ENCODE data around the gene FCN2. TPM values are rescaled to one million over a fixed set of nuclear protein-coding genes. Genes with fewer than 3 reads are reported as not detected.

FCN2 gene
- total RNA-seq, 1 donor from 2014 or later, result not detected

DNA sequence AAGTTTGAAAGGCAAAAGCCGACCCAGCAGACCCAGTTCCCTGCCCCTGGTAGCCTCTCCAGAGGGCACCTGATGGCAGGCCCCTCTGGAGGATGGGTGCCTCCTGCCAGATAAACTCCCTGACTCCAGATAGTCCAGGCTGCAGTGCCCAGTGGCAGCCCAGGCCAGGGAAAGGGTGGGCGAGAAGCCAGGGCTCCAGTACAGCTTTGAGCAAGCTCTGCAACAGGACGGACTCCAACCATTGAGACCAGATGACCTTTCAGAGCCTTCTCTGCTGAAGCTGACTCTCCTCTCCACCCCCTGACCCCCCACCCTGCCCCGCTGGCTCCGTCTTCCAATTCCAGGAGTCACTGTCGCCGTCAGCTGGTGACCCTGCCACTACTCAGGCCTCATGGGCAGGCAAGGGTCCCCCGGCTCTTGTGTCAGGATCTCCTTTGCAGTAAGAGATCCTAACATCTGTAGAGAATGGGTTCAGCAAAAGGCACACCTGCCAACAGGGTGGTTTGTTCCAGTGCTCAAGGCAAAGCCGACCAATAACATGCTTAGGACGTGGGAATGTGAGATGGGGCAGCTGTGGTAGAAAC, 52.6 kb downstream of the FCN2 start:
- H3K36me3 Mint-ChIP-seq (ENCODE audit: unreplicated experiment), result no peaks in the 10 kb centered on the region
- H3K4me1 Mint-ChIP-seq (ENCODE audit: unreplicated experiment), result no peaks in the 10 kb centered on the region
- H3K27me3 Mint-ChIP-seq (ENCODE audit: unreplicated experiment), result peaks cover 50% of the 10 kb centered on the region
- TF ChIP-seq, protein P1, sequence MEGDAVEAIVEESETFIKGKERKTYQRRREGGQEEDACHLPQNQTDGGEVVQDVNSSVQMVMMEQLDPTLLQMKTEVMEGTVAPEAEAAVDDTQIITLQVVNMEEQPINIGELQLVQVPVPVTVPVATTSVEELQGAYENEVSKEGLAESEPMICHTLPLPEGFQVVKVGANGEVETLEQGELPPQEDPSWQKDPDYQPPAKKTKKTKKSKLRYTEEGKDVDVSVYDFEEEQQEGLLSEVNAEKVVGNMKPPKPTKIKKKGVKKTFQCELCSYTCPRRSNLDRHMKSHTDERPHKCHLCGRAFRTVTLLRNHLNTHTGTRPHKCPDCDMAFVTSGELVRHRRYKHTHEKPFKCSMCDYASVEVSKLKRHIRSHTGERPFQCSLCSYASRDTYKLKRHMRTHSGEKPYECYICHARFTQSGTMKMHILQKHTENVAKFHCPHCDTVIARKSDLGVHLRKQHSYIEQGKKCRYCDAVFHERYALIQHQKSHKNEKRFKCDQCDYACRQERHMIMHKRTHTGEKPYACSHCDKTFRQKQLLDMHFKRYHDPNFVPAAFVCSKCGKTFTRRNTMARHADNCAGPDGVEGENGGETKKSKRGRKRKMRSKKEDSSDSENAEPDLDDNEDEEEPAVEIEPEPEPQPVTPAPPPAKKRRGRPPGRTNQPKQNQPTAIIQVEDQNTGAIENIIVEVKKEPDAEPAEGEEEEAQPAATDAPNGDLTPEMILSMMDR (IDR thresholded peaks at IDR 0.05), result no peak
- DNase-seq (ENCODE audit: extremely low spot score, unreplicated experiment), result no peak
- no peak overlapping the region for H3K4me3 Mint-ChIP-seq (ENCODE audit: unreplicated experiment)
- no peaks in the 10 kb centered on the region for H3K9me3 Mint-ChIP-seq (ENCODE audit: unreplicated experiment)
- no peak overlapping the region for H3K27ac Mint-ChIP-seq (ENCODE audit: unreplicated experiment)

DNA sequence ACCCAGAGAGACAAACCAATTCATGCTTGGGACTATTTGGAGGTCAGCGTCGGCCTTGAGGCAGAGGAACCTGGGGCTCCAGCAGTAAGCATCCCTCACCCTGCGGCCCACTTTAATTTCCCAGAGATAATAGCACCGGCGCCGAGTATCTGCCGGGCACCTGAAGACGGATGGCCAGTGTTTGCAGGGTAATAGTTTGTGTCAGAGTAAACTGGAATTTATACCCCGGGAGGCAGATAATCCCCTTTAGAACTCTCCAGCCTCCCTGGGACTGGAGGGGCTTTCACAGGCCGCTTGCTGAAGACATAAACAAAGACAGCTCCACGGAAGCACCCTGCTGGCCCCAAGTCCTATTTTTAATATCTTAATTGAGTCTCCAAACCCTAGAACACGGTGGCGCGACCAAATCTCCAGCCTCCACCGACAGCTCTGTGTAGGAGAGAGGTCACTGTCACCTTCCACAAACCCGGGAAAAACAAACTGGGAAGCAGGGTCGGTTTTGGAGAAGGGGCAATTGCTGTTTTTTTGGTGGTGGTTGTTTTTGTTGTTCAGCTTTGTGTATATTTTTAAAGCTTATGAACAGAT, 54.5 kb downstream of the FCN2 start:
- Mint-ChIP-seq H3K27ac (ENCODE audit: unreplicated experiment) (no peak overlapping the region), H3K4me3 (ENCODE audit: unreplicated experiment) (no peak overlapping the region), H3K4me1 (ENCODE audit: unreplicated experiment) (no peaks in the 10 kb centered on the region), H3K9me3 (ENCODE audit: unreplicated experiment) (no peaks in the 10 kb centered on the region), H3K36me3 (ENCODE audit: unreplicated experiment) (no peaks in the 10 kb centered on the region), H3K27me3 (ENCODE audit: unreplicated experiment) (peaks cover 51% of the 10 kb centered on the region)
- DNase-seq (ENCODE audit: extremely low spot score, unreplicated experiment), result no peak
- TF ChIP-seq, protein P1 (IDR thresholded peaks at IDR 0.05), result no peak

DNA sequence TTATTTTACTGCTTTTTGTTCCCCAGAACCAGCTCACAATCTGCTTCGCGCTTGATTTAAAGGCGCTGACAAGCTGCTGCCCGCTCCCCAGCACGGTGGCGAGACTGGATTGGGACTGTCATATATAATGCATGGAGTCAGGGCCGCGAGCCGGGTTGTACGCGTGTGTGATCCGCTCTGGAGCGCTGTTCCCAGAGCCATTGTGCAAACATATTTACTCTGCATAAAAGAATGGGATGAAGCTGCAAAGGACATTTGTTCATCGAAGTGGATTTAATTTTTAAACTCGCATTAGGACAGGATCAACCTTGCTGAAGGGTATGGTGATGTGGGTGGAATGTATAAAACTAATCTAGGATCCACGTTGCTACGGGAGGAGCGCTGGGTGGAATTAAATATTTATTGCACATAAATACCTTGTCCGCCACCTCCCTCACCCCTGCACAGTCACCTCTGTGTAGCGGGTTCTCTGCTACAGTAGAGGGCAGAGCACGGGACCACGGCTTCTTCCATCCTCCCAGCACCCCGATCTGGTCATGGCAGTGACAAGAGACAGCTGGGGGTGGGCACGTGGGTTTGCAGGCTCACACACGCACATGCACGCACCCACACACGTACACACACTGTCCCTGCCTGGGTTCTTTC, 55.2 kb downstream of the FCN2 start:
- Mint-ChIP-seq H3K9me3 (ENCODE audit: unreplicated experiment) (no peaks in the 10 kb centered on the region), H3K27ac (ENCODE audit: unreplicated experiment) (no peak overlapping the region), H3K4me1 (ENCODE audit: unreplicated experiment) (no peaks in the 10 kb centered on the region), H3K27me3 (ENCODE audit: unreplicated experiment) (peaks cover 51% of the 10 kb centered on the region), H3K36me3 (ENCODE audit: unreplicated experiment) (no peaks in the 10 kb centered on the region), H3K4me3 (ENCODE audit: unreplicated experiment) (no peak overlapping the region)
- DNase-seq (ENCODE audit: extremely low spot score, unreplicated experiment), result no peak
- TF ChIP-seq, protein P1 (IDR thresholded peaks at IDR 0.05), result no peak

DNA sequence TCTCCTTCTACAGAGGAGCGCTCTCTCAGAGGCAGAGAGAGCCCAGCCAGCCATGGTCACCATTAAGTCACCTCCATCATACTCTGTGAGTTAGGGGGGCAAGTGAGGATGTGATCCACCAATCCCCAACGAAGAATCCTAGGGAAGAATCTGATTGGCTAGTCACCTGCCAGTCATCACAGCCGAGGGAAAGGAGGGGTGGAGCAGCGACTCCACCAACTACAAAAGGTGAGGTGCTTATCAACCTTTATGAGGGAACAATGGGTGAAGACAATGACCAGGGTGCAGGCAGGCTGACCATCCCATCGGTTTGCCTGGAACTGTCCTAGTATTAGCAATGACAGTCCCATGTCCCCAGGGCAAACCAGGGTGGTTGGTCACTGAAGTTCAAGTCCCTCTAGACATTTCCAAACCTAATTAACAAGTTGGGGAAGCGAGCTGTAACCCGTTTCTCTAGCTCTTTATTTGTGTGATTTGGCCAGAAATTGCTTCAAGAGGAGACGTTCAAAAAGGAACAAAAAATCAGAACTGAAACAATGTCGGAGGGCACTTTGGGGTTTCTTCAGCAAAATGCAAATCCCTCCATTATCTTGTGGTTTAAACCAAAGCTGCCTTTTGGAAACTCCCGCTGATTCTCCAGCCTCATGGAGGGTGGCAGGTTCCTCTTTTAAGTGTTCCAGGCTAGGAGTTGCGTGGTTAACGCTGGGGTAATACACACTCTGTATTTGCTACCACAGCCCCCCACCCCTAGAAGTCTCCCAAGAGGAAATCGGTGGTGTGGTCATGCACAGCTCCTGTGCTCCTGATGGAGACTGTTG, 55.9 kb downstream of the FCN2 start:
- peaks cover 51% of the 10 kb centered on the region for H3K27me3 Mint-ChIP-seq (ENCODE audit: unreplicated experiment)
- no peak overlapping the region for H3K27ac Mint-ChIP-seq (ENCODE audit: unreplicated experiment)
- H3K4me3 Mint-ChIP-seq (ENCODE audit: unreplicated experiment), result no peak overlapping the region
- no peaks in the 10 kb centered on the region for H3K9me3 Mint-ChIP-seq (ENCODE audit: unreplicated experiment)
- no peak for DNase-seq (ENCODE audit: extremely low spot score, unreplicated experiment)
- TF ChIP-seq, protein P1 (IDR thresholded peaks at IDR 0.05), result no peak
- no peaks in the 10 kb centered on the region for H3K4me1 Mint-ChIP-seq (ENCODE audit: unreplicated experiment)
- no peaks in the 10 kb centered on the region for H3K36me3 Mint-ChIP-seq (ENCODE audit: unreplicated experiment)

Small RNA genes within 50 kb of the gene (microRNA-seq; reads per million reads assigned to microRNA genes)
- gene MIR3689A (ENCODE audit: unreplicated experiment) (not detected), gene MIR3689B (ENCODE audit: unreplicated experiment) (not detected), gene MIR3689C (ENCODE audit: unreplicated experiment) (not detected), gene MIR3689D1 (ENCODE audit: unreplicated experiment) (not detected), gene MIR3689D2 (ENCODE audit: unreplicated experiment) (not detected), gene MIR3689E (ENCODE audit: unreplicated experiment) (not detected), gene MIR3689F (ENCODE audit: unreplicated experiment) (not detected)

Other genes starting within 250 kb of the FCN2 start
- 1,552 and 1,672 TPM in 2 replicates for gene COL5A1, start 239.0 kb upstream of the FCN2 start, total RNA-seq
- not detected in 2 replicates for gene FCN1, start 37.1 kb downstream of the FCN2 start, total RNA-seq
- 0.83 and 1.3 TPM in 2 replicates for gene OLFM1, start 206.9 kb downstream of the FCN2 start, total RNA-seq

Measured in osteocyte (in vitro differentiated cells).